Measurements from ENCODE around the gene GNG12. TPM values are rescaled to one million over a fixed set of nuclear protein-coding genes. Genes with fewer than 3 reads are reported as not detected.

Gene GNG12
- total and polyA plus RNA-seq, 10 donors: 15.2 to 102 (median 76.2) TPM

DNA sequence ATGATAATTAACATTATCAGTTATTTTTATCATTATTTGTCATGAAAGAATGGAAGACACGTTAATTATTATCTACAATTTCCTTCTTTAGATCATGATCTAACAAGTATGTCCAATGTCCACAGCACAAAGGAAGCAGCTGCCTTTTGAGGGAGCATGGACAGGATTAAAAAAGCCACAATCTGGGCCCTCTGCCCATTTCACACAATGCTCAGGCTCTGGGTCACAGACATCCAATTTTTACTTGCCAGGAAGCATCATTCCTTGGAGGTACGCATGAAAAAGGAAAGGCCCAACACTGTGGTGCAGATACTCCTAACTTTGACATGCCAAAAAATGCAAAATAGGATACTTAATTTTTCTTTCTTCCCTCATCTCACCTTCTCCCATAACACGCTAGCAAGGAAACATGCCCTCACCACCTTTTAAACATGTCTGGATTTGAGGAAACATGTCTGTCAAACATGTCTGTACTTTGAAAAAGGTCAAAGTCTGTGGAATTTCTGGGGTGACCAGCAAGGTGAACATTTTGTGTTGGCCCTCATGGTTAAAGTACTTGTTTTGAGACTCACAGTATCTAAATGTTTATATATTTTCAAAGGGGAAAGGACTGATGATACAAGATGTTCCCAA, 108.2 kb downstream of the GNG12 start:
- Histone ChIP-seq H3K36me3 (no peaks in the 10 kb centered on the region), H3K4me1 (peaks cover 14 to 43% (median 26%) of the 10 kb centered on the region in 6 donors), H3K9me3 (no peaks in the 10 kb centered on the region), H3K27ac (peak overlapping the region in 3 of 8 donors; percentile 7 to 50 (median 22)), H3K4me3 (no peak overlapping the region), H3K27me3 (replicated peaks in 1 of 7) (no peaks in the 10 kb centered on the region)
- intact Hi-C loops (cut with DNase I; ENCODE audit: low total_unique reads): no loop called here
- no peak for DNase-seq
- TF ChIP-seq POLR2A (IDR thresholded peaks at IDR 0.05): no peak
- TF ChIP-seq POLR2AphosphoS5 (IDR thresholded peaks at IDR 0.05): peak in 1 of 3 donors; percentile 16
- WGBS, 5 donors: 55 to 72% (median 66%) methylated on average over 3 of the region's 3 CpGs

DNA sequence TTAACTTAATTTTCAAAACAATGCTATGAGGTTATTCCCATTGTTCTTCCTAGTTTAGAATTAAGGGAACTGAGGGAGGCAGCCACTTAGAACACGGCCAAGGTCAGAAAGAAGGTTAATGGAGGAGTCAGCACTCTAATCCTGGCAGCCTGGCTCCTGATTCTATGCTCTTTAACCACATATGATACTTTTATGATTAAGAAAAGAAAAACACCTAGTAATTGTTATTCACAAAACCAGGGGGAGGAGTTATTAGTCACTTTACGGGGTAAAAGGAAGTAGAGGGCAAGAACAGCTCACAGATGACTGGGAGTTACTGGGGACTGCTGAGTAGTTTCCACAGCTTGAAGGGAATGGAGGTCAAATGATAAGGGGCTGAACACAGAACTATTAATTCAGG, 109.6 kb downstream of the GNG12 start:
- intact Hi-C loops (cut with DNase I; ENCODE audit: low total_unique reads): no loop called here
- TF ChIP-seq, protein P1, sequence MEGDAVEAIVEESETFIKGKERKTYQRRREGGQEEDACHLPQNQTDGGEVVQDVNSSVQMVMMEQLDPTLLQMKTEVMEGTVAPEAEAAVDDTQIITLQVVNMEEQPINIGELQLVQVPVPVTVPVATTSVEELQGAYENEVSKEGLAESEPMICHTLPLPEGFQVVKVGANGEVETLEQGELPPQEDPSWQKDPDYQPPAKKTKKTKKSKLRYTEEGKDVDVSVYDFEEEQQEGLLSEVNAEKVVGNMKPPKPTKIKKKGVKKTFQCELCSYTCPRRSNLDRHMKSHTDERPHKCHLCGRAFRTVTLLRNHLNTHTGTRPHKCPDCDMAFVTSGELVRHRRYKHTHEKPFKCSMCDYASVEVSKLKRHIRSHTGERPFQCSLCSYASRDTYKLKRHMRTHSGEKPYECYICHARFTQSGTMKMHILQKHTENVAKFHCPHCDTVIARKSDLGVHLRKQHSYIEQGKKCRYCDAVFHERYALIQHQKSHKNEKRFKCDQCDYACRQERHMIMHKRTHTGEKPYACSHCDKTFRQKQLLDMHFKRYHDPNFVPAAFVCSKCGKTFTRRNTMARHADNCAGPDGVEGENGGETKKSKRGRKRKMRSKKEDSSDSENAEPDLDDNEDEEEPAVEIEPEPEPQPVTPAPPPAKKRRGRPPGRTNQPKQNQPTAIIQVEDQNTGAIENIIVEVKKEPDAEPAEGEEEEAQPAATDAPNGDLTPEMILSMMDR (IDR thresholded peaks at IDR 0.05 in 8 of 11, conservative IDR thresholded peaks at IDR 0.05 in 3 of 11): no peak
- TF ChIP-seq POLR2A (IDR thresholded peaks at IDR 0.05) (no peak), POLR2AphosphoS5 (IDR thresholded peaks at IDR 0.05) (no peak)
- Histone ChIP-seq H3K27ac (peak overlapping the region in 6 of 8 donors; percentile 11 to 59 (median 44)), H3K4me1 (peaks cover 14 to 43% (median 26%) of the 10 kb centered on the region in 6 donors), H3K4me3 (no peak overlapping the region), H3K9me3 (no peaks in the 10 kb centered on the region), H3K27me3 (replicated peaks in 1 of 7) (no peaks in the 10 kb centered on the region), H3K36me3 (no peaks in the 10 kb centered on the region)
- WGBS, 5 donors: 22 to 42% (median 29%) methylated on average over 2 of the region's 2 CpGs
- DNase-seq: no peak

DNA sequence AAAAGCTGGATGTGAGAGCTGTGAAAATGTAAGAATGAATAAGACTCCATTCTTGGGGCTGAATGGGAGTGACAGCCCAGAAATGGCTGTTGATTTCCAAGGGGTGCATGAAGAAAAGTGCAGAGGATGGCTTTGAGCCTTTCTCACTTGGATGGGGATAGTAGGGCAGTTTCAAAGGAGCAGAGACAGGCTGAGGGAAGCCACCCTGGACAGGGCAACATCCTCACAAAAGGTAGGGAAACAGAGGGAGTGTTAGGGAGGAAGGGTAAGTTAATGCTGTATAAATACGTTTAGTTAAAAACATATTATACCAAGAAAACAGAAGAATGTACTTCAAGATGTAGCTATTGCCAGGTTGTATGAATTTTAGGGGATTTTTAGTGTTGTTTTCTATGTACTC, 110.1 kb downstream of the GNG12 start:
- intact Hi-C loops (cut with DNase I; ENCODE audit: low total_unique reads): no loop called here
- peaks cover 14 to 43% (median 26%) of the 10 kb centered on the region in 6 donors for H3K4me1 ChIP-seq
- H3K4me3 ChIP-seq: no peak overlapping the region
- no peak for DNase-seq
- H3K9me3 ChIP-seq: no peaks in the 10 kb centered on the region
- TF ChIP-seq, protein P1 (IDR thresholded peaks at IDR 0.05 in 8 of 11, conservative IDR thresholded peaks at IDR 0.05 in 3 of 11): no peak
- no peak for TF ChIP-seq POLR2A (IDR thresholded peaks at IDR 0.05)
- TF ChIP-seq POLR2AphosphoS5 (IDR thresholded peaks at IDR 0.05): no peak
- peak overlapping the region in 5 of 8 donors; percentile 22 to 59 (median 50) for H3K27ac ChIP-seq
- no peaks in the 10 kb centered on the region for H3K36me3 ChIP-seq
- 41 to 69% (median 60%) methylated on average over 1 of the region's 1 CpG for WGBS, 5 donors
- no peaks in the 10 kb centered on the region for H3K27me3 ChIP-seq (replicated peaks in 1 of 7)

DNA sequence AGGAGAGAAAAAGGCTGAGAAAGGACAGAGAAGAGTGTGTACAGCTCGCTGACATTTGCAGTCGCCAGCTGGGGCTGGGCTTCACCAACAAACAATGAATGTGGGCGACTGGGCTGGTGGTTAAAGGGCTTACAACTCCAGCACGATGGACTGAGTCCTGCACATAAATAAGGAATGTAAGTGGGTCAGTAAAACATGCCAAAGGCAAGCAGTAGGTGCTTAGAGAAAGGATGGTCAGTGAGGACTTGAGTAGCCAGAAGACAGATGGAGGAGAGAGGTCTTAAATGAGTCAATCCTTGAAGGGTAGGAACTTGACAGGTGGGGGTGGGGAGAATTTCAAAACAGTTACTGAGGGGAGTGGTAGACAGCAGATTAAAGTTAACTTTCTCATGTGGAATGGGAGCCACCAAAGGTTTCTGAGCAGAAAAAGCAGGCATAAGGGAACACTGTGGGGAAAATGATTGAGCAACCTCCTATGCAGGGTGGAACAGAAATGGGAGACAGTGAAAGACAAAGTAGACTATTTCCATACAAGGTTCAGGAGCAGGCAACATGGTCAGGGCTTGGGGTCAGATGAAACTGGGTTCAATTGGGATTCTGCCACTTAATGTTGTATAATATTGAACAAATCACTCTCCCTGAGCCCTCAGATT, 110.8 kb downstream of the GNG12 start:
- Histone ChIP-seq H3K27ac (peak overlapping the region in 1 of 8 donors; percentile 59), H3K27me3 (replicated peaks in 1 of 7) (no peaks in the 10 kb centered on the region), H3K36me3 (no peaks in the 10 kb centered on the region), H3K4me1 (peaks cover 14 to 43% (median 26%) of the 10 kb centered on the region in 6 donors), H3K9me3 (no peaks in the 10 kb centered on the region), H3K4me3 (no peak overlapping the region)
- intact Hi-C loops (cut with DNase I; ENCODE audit: low total_unique reads): no loop called here
- TF ChIP-seq POLR2A (IDR thresholded peaks at IDR 0.05) (no peak), POLR2AphosphoS5 (IDR thresholded peaks at IDR 0.05) (no peak)
- TF ChIP-seq, protein P1 (IDR thresholded peaks at IDR 0.05 in 8 of 11, conservative IDR thresholded peaks at IDR 0.05 in 3 of 11): no peak
- no peak for DNase-seq
- 81 to 96% (median 88%) methylated on average over 4 of the region's 4 CpGs for WGBS, 5 donors
